ENCODE data around the gene CCDC187. TPM values are rescaled to one million over a fixed set of nuclear protein-coding genes. Genes with fewer than 3 reads are reported as not detected.

The CCDC187 gene
- total RNA-seq, 1 experiment from 2014 or later: 0.41 TPM

Other genes starting within 250 kb of the CCDC187 start
- gene NACC2, start 208.8 kb downstream of the CCDC187 start, total RNA-seq (2014; rRNA removed; shearing (Covaris generic); ENCODE audit: low replicate concordance): 20.2 and 22.7 TPM in 2 replicates
- gene TMEM250, start 185.2 kb downstream of the CCDC187 start, total RNA-seq (2014; rRNA removed; shearing (Covaris generic); ENCODE audit: low replicate concordance): 94.4 and 94.5 TPM in 2 replicates
- not detected in 2 replicates for gene LHX3, start 99.0 kb downstream of the CCDC187 start, total RNA-seq (2014; rRNA removed; shearing (Covaris generic); ENCODE audit: low replicate concordance)
- 16.4 and 39.3 TPM in 2 replicates for gene QSOX2, start 58.3 kb downstream of the CCDC187 start, total RNA-seq (2014; rRNA removed; shearing (Covaris generic); ENCODE audit: low replicate concordance)
- gene GPSM1, start 23.4 kb upstream of the CCDC187 start, total RNA-seq (2014; rRNA removed; shearing (Covaris generic); ENCODE audit: low replicate concordance): 23.5 and 29.9 TPM in 2 replicates
- gene DNLZ, start 59.6 kb upstream of the CCDC187 start, total RNA-seq (2014; rRNA removed; shearing (Covaris generic); ENCODE audit: low replicate concordance): 26.9 and 37.8 TPM in 2 replicates
- 2.7 and 2.9 TPM in 2 replicates for gene CARD9, start 69.6 kb upstream of the CCDC187 start, total RNA-seq (2014; rRNA removed; shearing (Covaris generic); ENCODE audit: low replicate concordance)
- 2.2 and 5.6 TPM in 2 replicates for gene SNAPC4, start 96.1 kb upstream of the CCDC187 start, total RNA-seq (2014; rRNA removed; shearing (Covaris generic); ENCODE audit: low replicate concordance)
- gene ENTR1, start 106.5 kb upstream of the CCDC187 start, total RNA-seq (2014; rRNA removed; shearing (Covaris generic); ENCODE audit: low replicate concordance): 58.2 and 79.3 TPM in 2 replicates
- gene PMPCA, start 106.6 kb upstream of the CCDC187 start, total RNA-seq (2014; rRNA removed; shearing (Covaris generic); ENCODE audit: low replicate concordance): 41.4 and 43.5 TPM in 2 replicates
- 6.3 and 7.7 TPM in 2 replicates for gene INPP5E, start 135.8 kb upstream of the CCDC187 start, total RNA-seq (2014; rRNA removed; shearing (Covaris generic); ENCODE audit: low replicate concordance)
- gene SEC16A, start 178.9 kb upstream of the CCDC187 start, total RNA-seq (2014; rRNA removed; shearing (Covaris generic); ENCODE audit: low replicate concordance): 4.4 and 5.4 TPM in 2 replicates
- 7.2 and 7.9 TPM in 2 replicates for gene NOTCH1, start 242.0 kb upstream of the CCDC187 start, total RNA-seq (2014; rRNA removed; shearing (Covaris generic); ENCODE audit: low replicate concordance)

Measured in Caki2 (cell line).